ENCODE results near the gene GTF2IRD1.

Gene GTF2IRD1

GRCh38 chr7:74573512-74573911 lies 119.8 kb downstream of the GTF2IRD1 start:
- Histone ChIP-seq H3K36me3 (peaks cover 40% of the 10 kb centered on the region), H3K4me3 (ENCODE audit: low read depth, low read length) (no peak overlapping the region), H3K9me3 (ENCODE audit: severe bottlenecking) (no peaks in the 10 kb centered on the region), H3K27me3 (ENCODE audit: insufficient read depth, low read depth, severe bottlenecking) (no peaks in the 10 kb centered on the region), H3K27ac (no peak overlapping the region)
- no peak for DNase-seq
- no peak for TF ChIP-seq CTCF (IDR thresholded peaks at IDR 0.05; ENCODE audit: low read depth, low read length)

GRCh38 chr7:74575083-74575784 lies 121.5 kb downstream of the GTF2IRD1 start:
- H3K27me3 ChIP-seq (ENCODE audit: insufficient read depth, low read depth, severe bottlenecking), result no peaks in the 10 kb centered on the region
- no peak for TF ChIP-seq CTCF (IDR thresholded peaks at IDR 0.05; ENCODE audit: low read depth, low read length)
- H3K27ac ChIP-seq, result no peak overlapping the region
- no peaks in the 10 kb centered on the region for H3K9me3 ChIP-seq (ENCODE audit: severe bottlenecking)
- no peak overlapping the region for H3K4me3 ChIP-seq (ENCODE audit: low read depth, low read length)
- H3K36me3 ChIP-seq, result peaks cover 45% of the 10 kb centered on the region
- no peak for DNase-seq

DNA sequence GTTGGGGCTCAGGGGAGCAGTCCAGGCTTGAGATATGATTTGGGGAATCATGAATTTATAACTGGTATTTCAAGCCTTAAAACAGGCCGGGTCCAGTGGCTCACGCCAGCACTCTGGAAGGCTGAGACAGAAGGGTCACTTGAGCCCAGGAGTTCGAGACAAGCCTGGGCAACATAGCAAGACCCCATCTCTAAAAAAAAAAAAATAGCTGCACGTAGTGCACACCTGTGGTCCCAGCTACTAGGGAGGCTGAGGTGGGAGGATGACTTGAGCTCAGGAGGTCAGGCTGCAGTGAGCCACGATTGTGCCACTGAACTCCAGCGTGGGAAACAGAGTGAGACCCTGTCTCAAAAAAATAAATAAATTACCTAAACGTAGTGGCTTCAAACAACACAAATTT lies 122.1 kb downstream of the GTF2IRD1 start:
- no peaks in the 10 kb centered on the region for H3K9me3 ChIP-seq (ENCODE audit: severe bottlenecking)
- DNase-seq, result no peak
- H3K27me3 ChIP-seq (ENCODE audit: insufficient read depth, low read depth, severe bottlenecking), result no peaks in the 10 kb centered on the region
- TF ChIP-seq CTCF (IDR thresholded peaks at IDR 0.05; ENCODE audit: low read depth, low read length), result no peak
- peaks cover 45% of the 10 kb centered on the region for H3K36me3 ChIP-seq
- no peak overlapping the region for H3K4me3 ChIP-seq (ENCODE audit: low read depth, low read length)
- H3K27ac ChIP-seq, result no peak overlapping the region

DNA sequence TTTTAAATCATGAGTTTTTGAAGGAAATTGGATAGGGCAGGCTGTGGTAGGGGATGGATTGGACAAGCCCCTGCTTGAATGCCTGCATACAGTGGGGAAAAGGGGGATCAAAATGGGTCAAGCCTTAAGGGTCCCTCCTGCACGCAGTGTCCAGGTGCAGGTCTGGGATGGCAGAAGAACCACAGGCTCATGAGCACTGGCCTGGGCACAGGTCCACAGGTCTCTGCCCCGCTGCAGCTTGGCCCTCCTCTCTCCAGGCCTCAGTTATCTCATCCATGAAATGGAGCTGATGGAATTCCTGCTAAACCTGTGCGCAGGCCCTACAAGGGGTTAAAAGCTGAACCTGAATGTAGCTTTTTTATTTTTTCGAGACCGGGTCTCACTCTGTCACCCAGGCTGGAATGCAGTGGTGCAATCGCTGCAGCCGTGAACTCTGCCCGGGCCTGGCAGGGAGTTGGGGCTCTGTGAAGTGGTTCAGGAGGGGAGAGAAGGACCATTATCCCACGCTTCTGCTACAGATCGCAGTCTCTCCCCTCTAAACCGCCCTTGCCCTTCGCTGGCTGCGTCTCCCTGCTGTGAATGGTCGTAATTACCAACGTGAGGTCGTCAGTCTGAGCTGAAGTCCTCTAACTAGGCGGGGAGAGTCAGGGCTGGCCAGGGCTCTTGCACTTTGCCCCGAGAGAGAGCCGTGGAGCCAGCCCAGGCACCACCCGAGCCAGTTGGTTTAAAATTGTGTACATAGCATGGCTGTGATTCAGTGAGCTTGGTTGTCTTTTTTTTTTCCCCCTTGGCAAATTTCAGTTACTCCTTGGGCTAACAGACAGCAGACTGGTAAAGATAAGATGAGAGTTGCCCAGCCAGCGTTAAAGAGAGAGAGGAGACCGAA lies 126.3 kb downstream of the GTF2IRD1 start:
- H3K9me3 ChIP-seq (ENCODE audit: severe bottlenecking), result no peaks in the 10 kb centered on the region
- no peak for DNase-seq
- TF ChIP-seq CTCF (IDR thresholded peaks at IDR 0.05; ENCODE audit: low read depth, low read length), result no peak
- H3K36me3 ChIP-seq, result peaks cover 35% of the 10 kb centered on the region
- no peak overlapping the region for H3K4me3 ChIP-seq (ENCODE audit: low read depth, low read length)
- H3K27ac ChIP-seq, result no peak overlapping the region
- H3K27me3 ChIP-seq (ENCODE audit: insufficient read depth, low read depth, severe bottlenecking), result no peaks in the 10 kb centered on the region

- no peak overlapping the region for H3K27ac ChIP-seq
- no peak for DNase-seq
- H3K36me3 ChIP-seq, result peaks cover 30% of the 10 kb centered on the region
- TF ChIP-seq CTCF (IDR thresholded peaks at IDR 0.05; ENCODE audit: low read depth, low read length), result no peak
- no peaks in the 10 kb centered on the region for H3K27me3 ChIP-seq (ENCODE audit: insufficient read depth, low read depth, severe bottlenecking)
- no peaks in the 10 kb centered on the region for H3K9me3 ChIP-seq (ENCODE audit: severe bottlenecking)
- no peak overlapping the region for H3K4me3 ChIP-seq (ENCODE audit: low read depth, low read length)
These were observed 128.3 kb downstream of the GTF2IRD1 start for GRCh38 chr7:74581916-74582440.

All from WERI-Rb-1 (cell line).